DND-41 (cell line): ENCODE data around the gene IFIT2.

ENCODE experiments used
- CTCF ChIP-seq: IDR thresholded peaks from 2 replicates; pipeline ENCODE4 v1.5.1; 2012; ENCODE audit warnings: borderline replicate concordance, low read length, moderate library complexity, mild to moderate bottlenecking; ENCODE audit not compliant: poor library complexity, severe bottlenecking; ENCODE audit errors: extremely low read depth
- EZH2 ChIP-seq: IDR thresholded peaks from 3 replicates; pipeline ENCODE4 v1.6.1; 2012; ENCODE audit warnings: borderline replicate concordance, low read depth, mild to moderate bottlenecking, moderate library complexity, low read length, inconsistent platforms; ENCODE audit not compliant: severe bottlenecking

DNA sequence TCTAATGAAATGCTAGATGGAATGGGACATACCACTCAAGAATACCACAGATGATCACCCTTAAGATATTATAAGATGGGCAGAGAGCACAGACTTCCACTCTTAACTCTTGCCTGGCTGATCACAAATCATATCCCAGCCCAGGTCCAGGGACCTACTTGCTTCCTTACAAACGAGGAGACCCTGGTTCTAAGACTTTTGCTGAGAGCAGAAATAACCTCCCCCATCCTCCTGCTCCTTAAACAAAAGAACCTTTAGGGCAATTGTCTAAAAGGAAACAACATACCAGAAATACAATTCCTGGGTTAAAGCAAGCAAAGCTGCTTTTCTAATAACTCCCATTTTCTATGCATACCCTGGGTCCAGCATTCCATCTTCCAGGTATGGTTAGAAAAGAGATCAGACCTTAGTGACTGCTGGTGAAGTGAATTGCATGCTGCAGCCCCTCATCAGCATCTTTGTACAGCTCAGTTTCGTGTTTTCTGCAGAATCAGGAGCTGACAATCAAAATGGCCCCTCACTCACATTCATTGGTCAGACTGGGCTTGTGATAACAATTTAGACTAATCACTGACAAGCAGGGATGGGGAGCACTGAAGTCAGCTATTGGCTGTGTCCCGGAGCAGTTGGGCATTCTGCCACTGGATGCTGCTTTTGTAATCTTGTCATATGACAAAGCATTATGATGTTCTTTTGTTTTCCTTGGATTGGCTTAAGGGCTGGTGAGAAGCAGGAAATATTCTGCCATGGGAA lies 40.5 kb downstream of the IFIT2 start:
- TF ChIP-seq EZH2 (no peak), CTCF (no peak)
